GM21528 (cell line): ENCODE measurements around the gene SYT1.

ENCODE experiments used
- ATAC-seq: cut with Tn5 transposase; IDR thresholded peaks from one replicate; pipeline ENCODE4 v1.9.1; 2021; ENCODE audit warnings: mild to moderate bottlenecking, moderate library complexity; ENCODE audit not compliant: unreplicated experiment, low FRiP score

The SYT1 gene

GRCh38 chr12:78888568-78888967, 24.0 kb downstream of the SYT1 start:
- peak; percentile 85 for ATAC-seq

- no peak for ATAC-seq
Measured at GRCh38 chr12:78891646-78892353, 27.2 kb downstream of the SYT1 start.

GRCh38 chr12:78898416-78898815, 33.8 kb downstream of the SYT1 start:
- no peak for ATAC-seq

GRCh38 chr12:78914859-78915331, 50.3 kb downstream of the SYT1 start:
- no peak for ATAC-seq

GRCh38 chr12:78916845-78917480, 52.4 kb downstream of the SYT1 start:
- no peak for ATAC-seq

GRCh38 chr12:78917513-78917912, 52.9 kb downstream of the SYT1 start:
- no peak for ATAC-seq

- no peak for ATAC-seq
Measured at GRCh38 chr12:78918268-78918667, 53.7 kb downstream of the SYT1 start.

- no peak for ATAC-seq
Measured at GRCh38 chr12:78928200-78929074, 63.9 kb downstream of the SYT1 start.

- no peak for ATAC-seq
Measured at GRCh38 chr12:78929075-78929418, 64.5 kb downstream of the SYT1 start.

GRCh38 chr12:78931466-78931990, 67.0 kb downstream of the SYT1 start:
- ATAC-seq = no peak

GRCh38 chr12:78933014-78933413, 68.4 kb downstream of the SYT1 start:
- ATAC-seq = no peak

- ATAC-seq = no peak
Measured at GRCh38 chr12:78938341-78939084, 73.9 kb downstream of the SYT1 start.

GRCh38 chr12:78949532-78949931, 85.0 kb downstream of the SYT1 start:
- ATAC-seq = no peak

- no peak for ATAC-seq
Measured at GRCh38 chr12:78951803-78952551, 87.4 kb downstream of the SYT1 start.

GRCh38 chr12:78952552-78952929, 88.0 kb downstream of the SYT1 start:
- no peak for ATAC-seq

GRCh38 chr12:78958941-78959340, 94.4 kb downstream of the SYT1 start:
- ATAC-seq = no peak

- no peak for ATAC-seq
Measured at GRCh38 chr12:78959556-78959955, 95.0 kb downstream of the SYT1 start.

- no peak for ATAC-seq
Measured at GRCh38 chr12:78961171-78961570, 96.6 kb downstream of the SYT1 start.

- no peak for ATAC-seq
Measured at GRCh38 chr12:78963439-78964227, 99.1 kb downstream of the SYT1 start.
